Stimulated activated CD8-positive, alpha-beta memory T cell treated with anti-CD3 and anti-CD28 coated beads, Interleukin-15, amount 100 ng/mL, for 24 hours (primary cell): ENCODE results near the gene RIN3.
"Not testable (repeated sequence)": the region's sequence is repeated elsewhere in the genome, so short reads cannot be mapped to it uniquely, and the experiment has no call there.

Source experiments
- DNase-seq: peaks from one replicate; pipeline ENCODE4 v3.0.0-alpha.2; 2020; ENCODE audit warnings: low read depth

The RIN3 gene

GRCh38 chr14:92528486-92529100 lies 15.0 kb downstream of the RIN3 start:
- DNase-seq = no peak

DNA sequence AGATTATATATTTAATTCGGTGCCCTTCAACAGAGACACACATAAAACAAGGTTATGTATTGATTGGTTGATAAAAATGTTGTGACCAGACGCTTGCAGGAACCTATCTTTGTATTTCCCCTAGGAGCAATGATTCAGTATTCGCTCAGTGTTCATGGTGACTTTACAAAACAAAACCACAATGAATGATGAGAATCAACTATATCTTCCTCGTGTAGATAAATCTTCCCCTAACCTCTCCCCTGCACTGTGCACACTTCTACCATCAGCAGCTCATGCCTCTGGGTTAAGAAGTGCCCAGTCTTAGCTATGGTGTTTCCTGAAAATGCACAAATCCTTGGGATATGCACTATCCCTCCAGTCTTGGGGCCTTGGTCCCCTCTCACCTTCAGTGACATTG lies 16.3 kb downstream of the RIN3 start:
- DNase-seq = no peak

- peak; percentile 35 for DNase-seq
Observed at GRCh38 chr14:92531106-92531873, 17.7 kb downstream of the RIN3 start.

- no peak for DNase-seq
Observed at GRCh38 chr14:92532490-92533163, 19.0 kb downstream of the RIN3 start.

- DNase-seq = no peak
Observed at GRCh38 chr14:92534932-92535643, 21.5 kb downstream of the RIN3 start.

DNA sequence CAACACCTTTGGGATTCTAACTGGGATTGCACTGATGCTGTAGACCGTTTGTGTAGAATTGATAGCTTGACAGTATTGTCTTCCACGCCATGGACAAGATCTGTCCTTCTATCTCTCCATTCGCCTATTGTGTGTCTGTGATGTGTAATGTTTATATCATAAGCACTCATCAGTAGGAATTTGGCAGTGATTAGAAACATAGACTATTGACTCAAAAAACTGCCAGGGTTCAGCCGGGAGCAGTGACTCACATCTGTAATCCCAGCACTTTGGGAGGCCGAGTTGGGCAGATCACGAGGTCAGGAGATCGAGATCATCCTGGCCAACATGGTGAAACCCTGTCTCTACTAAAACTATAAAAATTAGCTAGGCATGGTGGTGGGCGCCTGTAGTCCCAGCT lies 22.6 kb downstream of the RIN3 start:
- not testable (repeated sequence) for DNase-seq

GRCh38 chr14:92538412-92538985 lies 24.9 kb downstream of the RIN3 start:
- no peak for DNase-seq

- no peak for DNase-seq
Observed at GRCh38 chr14:92539419-92539818, 25.8 kb downstream of the RIN3 start.

DNA sequence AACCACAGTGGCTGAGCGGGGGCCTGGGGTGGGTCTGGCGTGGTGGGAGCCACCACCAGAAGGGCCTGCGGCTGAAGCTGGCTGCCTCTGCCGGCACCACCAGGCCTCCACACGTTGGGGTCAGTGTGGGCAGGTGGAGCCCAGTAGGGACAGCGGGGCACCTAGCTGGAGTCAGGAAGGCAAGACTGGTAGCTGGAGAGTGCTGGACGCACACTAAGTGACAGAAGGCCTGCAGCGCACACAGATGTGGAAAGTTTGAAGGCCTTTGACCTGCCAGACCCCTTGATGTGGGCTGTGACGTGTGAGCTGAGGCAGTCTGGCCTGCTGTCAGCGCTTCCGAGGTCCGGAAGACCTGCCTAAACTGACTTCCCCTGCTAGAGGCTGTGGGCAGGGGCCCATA lies 26.3 kb downstream of the RIN3 start:
- no peak for DNase-seq

GRCh38 chr14:92540472-92541048 lies 27.0 kb downstream of the RIN3 start:
- no peak for DNase-seq

DNA sequence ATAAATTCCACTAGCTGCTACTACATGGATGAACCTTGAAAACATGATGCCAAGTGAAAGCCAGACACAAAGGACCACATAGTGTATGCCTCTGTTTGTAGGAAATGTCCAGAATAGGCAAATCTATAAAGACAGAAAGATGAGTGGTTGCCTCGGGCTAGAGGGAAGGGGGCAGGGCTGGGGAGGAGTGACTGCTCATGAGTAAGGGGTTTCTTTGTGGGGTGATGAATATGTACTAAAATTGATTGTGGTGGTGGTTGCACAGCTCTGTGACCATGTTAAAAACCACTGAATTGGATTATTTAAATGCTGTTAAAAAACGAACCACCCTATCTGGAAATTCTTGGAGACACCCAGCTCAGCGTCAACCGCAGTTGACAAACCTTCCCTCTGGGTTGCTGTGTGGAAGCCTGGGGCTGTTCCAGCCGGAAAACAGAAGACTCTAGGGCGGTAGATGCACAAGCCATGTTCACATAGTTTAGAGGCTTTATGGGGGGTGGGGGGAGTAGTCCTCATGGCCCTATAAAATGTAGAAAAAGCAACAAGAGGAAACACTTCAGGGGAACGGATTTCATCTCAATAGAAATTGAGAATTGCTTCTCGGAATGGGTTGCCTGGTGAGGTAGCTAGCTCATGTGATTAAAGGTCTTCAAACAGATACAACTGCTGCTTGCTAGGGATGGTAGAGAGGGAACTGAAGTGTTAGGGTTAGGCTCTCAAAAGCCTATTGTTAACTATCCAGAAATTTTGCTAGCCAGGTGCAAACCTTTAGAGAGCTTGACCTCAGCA lies 29.4 kb downstream of the RIN3 start:
- no peak for DNase-seq

GRCh38 chr14:92544051-92544720 lies 30.6 kb downstream of the RIN3 start:
- no peak for DNase-seq

GRCh38 chr14:92546347-92547053 lies 32.9 kb downstream of the RIN3 start:
- no peak for DNase-seq

DNA sequence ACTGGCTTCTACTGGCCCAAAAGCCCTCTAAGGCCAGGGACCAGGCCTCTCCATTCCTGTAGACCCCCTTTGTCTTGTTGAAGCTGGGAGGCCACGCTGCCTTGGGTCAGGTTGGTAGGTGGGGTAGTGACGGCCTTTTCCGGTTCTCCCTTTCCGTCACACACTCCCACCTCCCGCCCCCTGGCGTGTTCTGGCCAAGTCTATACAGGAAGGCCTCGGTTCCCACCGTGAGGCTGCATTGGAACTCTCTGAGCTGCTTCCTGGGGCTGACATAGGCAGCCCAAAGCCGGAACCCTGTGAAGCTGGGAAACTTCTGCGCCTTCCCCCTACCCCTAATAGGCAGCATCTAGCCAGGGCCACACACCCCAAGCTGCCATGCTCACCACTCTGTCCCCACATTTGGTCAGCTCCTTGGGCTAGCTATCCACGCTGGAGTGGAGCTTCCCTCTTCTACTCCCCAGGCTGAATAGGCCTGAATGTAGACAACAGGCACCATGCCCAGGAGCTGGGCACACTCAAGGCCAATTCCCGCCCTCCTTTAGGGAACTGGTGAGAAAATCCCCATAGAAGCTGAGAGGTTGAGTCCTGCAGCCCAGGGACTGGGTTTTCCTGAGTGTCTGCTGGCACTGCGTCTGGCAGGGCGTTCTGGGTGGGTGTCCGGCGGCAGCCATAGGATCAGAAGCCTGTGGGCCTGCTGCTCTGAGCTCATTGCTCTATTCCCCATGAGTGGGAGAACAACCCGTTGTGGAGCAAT lies 35.7 kb downstream of the RIN3 start:
- no peak for DNase-seq

- no peak for DNase-seq
Observed at GRCh38 chr14:92549859-92550230, 36.3 kb downstream of the RIN3 start.

DNA sequence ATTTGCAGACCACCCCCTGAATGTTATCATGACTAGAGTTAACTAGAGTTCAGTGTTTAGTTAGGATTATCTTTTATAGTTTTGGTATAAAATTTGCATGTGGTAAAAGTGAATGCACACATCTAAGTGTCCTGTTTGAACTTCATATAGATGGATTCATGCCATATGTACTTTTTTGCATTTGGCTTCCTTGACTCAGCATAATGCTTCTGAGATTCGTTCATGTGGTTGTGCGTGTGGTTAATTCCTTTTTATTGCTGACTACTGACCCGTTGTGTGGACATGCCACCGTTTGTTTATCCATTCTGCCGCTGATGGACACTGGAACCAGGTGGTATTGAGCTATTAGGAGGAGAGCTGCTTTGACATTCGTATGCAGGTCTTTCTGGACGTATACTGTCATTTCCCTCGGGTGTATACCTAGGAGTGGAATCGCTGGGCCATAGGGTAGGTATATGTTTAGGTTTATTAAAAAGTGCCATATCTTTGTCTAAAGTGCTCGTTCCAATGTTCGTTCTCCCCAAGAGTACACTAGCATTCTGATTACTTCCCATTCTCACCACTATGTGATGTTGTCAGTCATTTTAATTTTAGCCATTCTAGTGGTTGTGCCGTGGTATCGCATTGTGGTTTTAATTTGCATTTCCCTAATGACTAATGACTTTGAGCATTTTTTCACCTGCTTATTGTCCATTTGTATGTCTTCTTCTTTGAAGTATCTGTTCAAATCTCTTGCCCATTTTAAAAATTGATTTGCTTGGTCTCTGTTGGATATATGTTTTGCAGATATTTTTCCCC lies 37.7 kb downstream of the RIN3 start:
- no peak for DNase-seq

DNA sequence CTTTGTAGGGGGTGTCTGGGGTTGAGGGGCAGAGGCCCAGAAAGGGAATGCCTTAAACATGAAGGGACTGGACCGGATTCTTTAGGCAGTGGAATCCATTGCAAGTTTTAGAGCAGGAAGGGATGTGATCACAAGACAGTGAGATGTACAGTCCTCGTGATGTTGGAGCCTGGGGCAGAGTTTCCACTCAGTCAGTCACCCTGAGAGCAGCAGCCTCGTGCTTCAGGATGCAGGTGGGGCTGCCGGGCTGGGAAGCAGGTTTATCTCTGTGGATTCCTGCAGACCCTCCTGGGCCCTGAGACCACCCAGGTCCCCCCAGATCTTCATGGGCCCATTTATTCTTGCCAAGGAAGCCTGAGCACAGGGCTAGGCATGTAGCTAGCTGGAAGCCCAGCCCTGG lies 38.5 kb downstream of the RIN3 start:
- no peak for DNase-seq

- no peak for DNase-seq
Observed at GRCh38 chr14:92553438-92553837, 39.9 kb downstream of the RIN3 start.
